WTC11 (cell line): ENCODE results near the gene KDM2B. TPM values are rescaled to one million over a fixed set of nuclear protein-coding genes. Genes with fewer than 3 reads are reported as not detected.

Experiments
- ATAC-seq: fragments of 200-7000 bp; cut with Tn5 transposase; 2 replicates; pipeline ENCODE4 v1.10.0; 2021; ENCODE audit warnings: mild to moderate bottlenecking, moderate library complexity
- CTCF ChIA-PET: fragments of 300-600 bp; sonication (Branson Sonifier 250); formaldehyde crosslinking; loops from one replicate; lab custom pipeline; 2021; ENCODE audit warnings: antibody characterized with exemption; lab: Charles Lee
- POLR2A ChIA-PET: fragments of 350-600 bp; sonication (Branson Sonifier 250); formaldehyde crosslinking; loops from one replicate; lab custom pipeline; 2021; ENCODE audit warnings: antibody characterized with exemption; lab: Charles Lee
- DNase-seq: peaks from one replicate; pipeline ENCODE4 v3.0.0; 2021; ENCODE audit warnings: low spot score
- H3K27ac Mint-ChIP-seq: 2 replicates; pipeline ENCODE4 v1.8.0; 2021; ENCODE audit warnings: mixed read lengths
- H3K27me3 Mint-ChIP-seq: 2 replicates; pipeline ENCODE4 v1.8.0; 2021; ENCODE audit warnings: low read depth, mild to moderate bottlenecking, moderate library complexity, mixed read lengths
- H3K36me3 Mint-ChIP-seq: 2 replicates; pipeline ENCODE4 v1.8.0; 2021; ENCODE audit warnings: mixed read lengths
- H3K4me1 Mint-ChIP-seq: 2 replicates; pipeline ENCODE4 v1.8.0; 2022; ENCODE audit warnings: mixed read lengths
- H3K4me3 Mint-ChIP-seq: 2 replicates; pipeline ENCODE4 v1.8.0; 2021; ENCODE audit warnings: mild to moderate bottlenecking, moderate library complexity, mixed read lengths
- H3K9me3 Mint-ChIP-seq: 2 replicates; pipeline ENCODE4 v1.8.0; 2021; ENCODE audit warnings: mixed read lengths
- ATF6 ChIP-seq: sonication (generic); formaldehyde crosslinking; IDR thresholded peaks from 2 replicates; pipeline ENCODE4 v1.8.1; 2023; ENCODE audit warnings: mild to moderate bottlenecking, missing genetic modification reagents
- CBFB ChIP-seq: sonication (generic); formaldehyde crosslinking; IDR thresholded peaks from 2 replicates; pipeline ENCODE4 v1.8.1; 2022; ENCODE audit warnings: mild to moderate bottlenecking, low read depth, missing genetic modification reagents
- CTCF ChIP-seq: fragments of 200-600 bp; IDR thresholded peaks from 2 replicates; pipeline ENCODE4 v1.8.0; 2022; ENCODE audit warnings: antibody characterized with exemption
- GABPB1 ChIP-seq: sonication (generic); formaldehyde crosslinking; IDR thresholded peaks from 2 replicates; pipeline ENCODE4 v1.8.1; 2023; ENCODE audit warnings: mild to moderate bottlenecking, missing genetic modification reagents
- HMGA2 ChIP-seq: fragments of 250-450 bp; sonication (Bioruptor Pico); IDR thresholded peaks from 2 replicates; pipeline ENCODE4 v1.4.0; 2021; ENCODE audit warnings: mild to moderate bottlenecking, moderate library complexity
- JUN ChIP-seq: sonication (generic); formaldehyde crosslinking; IDR thresholded peaks from 2 replicates; pipeline ENCODE4 v1.8.0; 2023; ENCODE audit warnings: mild to moderate bottlenecking, missing genetic modification reagents
- KAT7 ChIP-seq: sonication (generic); formaldehyde crosslinking; IDR thresholded peaks from 2 replicates; pipeline ENCODE4 v1.8.1; 2023; ENCODE audit warnings: missing genetic modification reagents, mild to moderate bottlenecking, borderline replicate concordance
- NFATC4 ChIP-seq: fragments of 250-450 bp; sonication (Bioruptor Pico); IDR thresholded peaks from 2 replicates; pipeline ENCODE4 v1.9.0; 2021; ENCODE audit warnings: mild to moderate bottlenecking
- NFYB ChIP-seq: sonication (generic); formaldehyde crosslinking; conservative IDR thresholded peaks from 2 replicates; pipeline ENCODE4 v1.8.0; 2022; ENCODE audit warnings: low read depth, missing genetic modification reagents
- NR2C2 ChIP-seq: sonication (generic); formaldehyde crosslinking; IDR thresholded peaks from 2 replicates; pipeline ENCODE4 v1.8.0; 2022; ENCODE audit warnings: mild to moderate bottlenecking, missing genetic modification reagents
- NR3C1 ChIP-seq: sonication (generic); formaldehyde crosslinking; conservative IDR thresholded peaks from 2 replicates; pipeline ENCODE4 v1.8.1; 2023; ENCODE audit warnings: low read depth, mild to moderate bottlenecking, missing genetic modification reagents
- SMAD3 ChIP-seq: sonication (generic); formaldehyde crosslinking; IDR thresholded peaks from 2 replicates; pipeline ENCODE4 v1.8.0; 2022; ENCODE audit warnings: missing genetic modification reagents, mild to moderate bottlenecking, borderline replicate concordance
- SMAD4 ChIP-seq: sonication (generic); formaldehyde crosslinking; IDR thresholded peaks from 2 replicates; pipeline ENCODE4 v1.8.0; 2022; ENCODE audit warnings: mild to moderate bottlenecking, missing genetic modification reagents
- TEAD1 ChIP-seq: sonication (generic); formaldehyde crosslinking; IDR thresholded peaks from 2 replicates; pipeline ENCODE4 v1.8.0; 2022; ENCODE audit warnings: mild to moderate bottlenecking, missing genetic modification reagents
- ZMAT4 ChIP-seq: fragments of 250-450 bp; sonication (Bioruptor Pico); IDR thresholded peaks from 2 replicates; pipeline ENCODE4 v1.9.0; 2021; ENCODE audit warnings: mild to moderate bottlenecking
- total RNA-seq: library from RNA; stranded (reverse); gene quantifications from 3 replicates; pipeline ENCODE4 v1.2.3, GENCODE V29; 2021
- TF ChIP-seq, protein P1 (sequence below): sonication (generic); formaldehyde crosslinking; IDR thresholded peaks from 2 replicates; pipeline ENCODE4 v1.8.0; 2022; ENCODE audit warnings: mild to moderate bottlenecking, missing genetic modification reagents
- TF ChIP-seq, protein P2 (sequence below): fragments of 250-450 bp; sonication (Bioruptor Pico); conservative IDR thresholded peaks from 2 replicates; pipeline ENCODE4 v1.9.0; 2021; ENCODE audit warnings: mild to moderate bottlenecking
- TF ChIP-seq, protein P3 (sequence below): sonication (generic); formaldehyde crosslinking; IDR thresholded peaks from 2 replicates; pipeline ENCODE4 v1.8.0; 2023; ENCODE audit warnings: mild to moderate bottlenecking, missing genetic modification reagents
- TF ChIP-seq, protein P4 (sequence below): sonication (generic); formaldehyde crosslinking; conservative IDR thresholded peaks from 2 replicates; pipeline ENCODE4 v1.8.1; 2022; ENCODE audit warnings: mild to moderate bottlenecking, missing genetic modification reagents
- TF ChIP-seq, protein P5 (sequence below): fragments of 250-450 bp; sonication (Bioruptor Pico); IDR thresholded peaks from 2 replicates; pipeline ENCODE4 v2.1.2; 2022; ENCODE audit warnings: mild to moderate bottlenecking, moderate library complexity

The KDM2B gene
- total RNA-seq, 1 experiment from 2014 or later, result 147 TPM

GRCh38 chr12:121522971-121523370 lies 57.9 kb downstream of the KDM2B start:
- ChIA-PET POLR2A (interaction anchor here (0.6 kb wide), 1 partner anchor 36 kb away, joined by 4 read pairs; no protein-coding TSS in a partner anchor), CTCF (no interaction called here)
- peaks cover 29% of the 10 kb centered on the region for H3K36me3 Mint-ChIP-seq
- no peaks in the 10 kb centered on the region for H3K9me3 Mint-ChIP-seq
- no peak overlapping the region for H3K4me3 Mint-ChIP-seq
- no peak overlapping the region for H3K27ac Mint-ChIP-seq
- DNase-seq (no peak), ATAC-seq (no peak)
- TF ChIP-seq JUN (CRISPR knock-in tag) (no peak), NFATC4 (CRISPR knock-in tag) (no peak), CBFB (CRISPR knock-in tag) (no peak), KAT7 (CRISPR knock-in tag) (no peak), GABPB1 (CRISPR knock-in tag) (no peak), SMAD4 (no peak), NFYB (CRISPR knock-in tag) (no peak), CTCF (no peak), ZMAT4 (CRISPR knock-in tag) (no peak)
- TF ChIP-seq, protein P1, sequence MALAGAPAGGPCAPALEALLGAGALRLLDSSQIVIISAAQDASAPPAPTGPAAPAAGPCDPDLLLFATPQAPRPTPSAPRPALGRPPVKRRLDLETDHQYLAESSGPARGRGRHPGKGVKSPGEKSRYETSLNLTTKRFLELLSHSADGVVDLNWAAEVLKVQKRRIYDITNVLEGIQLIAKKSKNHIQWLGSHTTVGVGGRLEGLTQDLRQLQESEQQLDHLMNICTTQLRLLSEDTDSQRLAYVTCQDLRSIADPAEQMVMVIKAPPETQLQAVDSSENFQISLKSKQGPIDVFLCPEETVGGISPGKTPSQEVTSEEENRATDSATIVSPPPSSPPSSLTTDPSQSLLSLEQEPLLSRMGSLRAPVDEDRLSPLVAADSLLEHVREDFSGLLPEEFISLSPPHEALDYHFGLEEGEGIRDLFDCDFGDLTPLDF (CRISPR knock-in tag), result no peak
- TF ChIP-seq, protein P2, sequence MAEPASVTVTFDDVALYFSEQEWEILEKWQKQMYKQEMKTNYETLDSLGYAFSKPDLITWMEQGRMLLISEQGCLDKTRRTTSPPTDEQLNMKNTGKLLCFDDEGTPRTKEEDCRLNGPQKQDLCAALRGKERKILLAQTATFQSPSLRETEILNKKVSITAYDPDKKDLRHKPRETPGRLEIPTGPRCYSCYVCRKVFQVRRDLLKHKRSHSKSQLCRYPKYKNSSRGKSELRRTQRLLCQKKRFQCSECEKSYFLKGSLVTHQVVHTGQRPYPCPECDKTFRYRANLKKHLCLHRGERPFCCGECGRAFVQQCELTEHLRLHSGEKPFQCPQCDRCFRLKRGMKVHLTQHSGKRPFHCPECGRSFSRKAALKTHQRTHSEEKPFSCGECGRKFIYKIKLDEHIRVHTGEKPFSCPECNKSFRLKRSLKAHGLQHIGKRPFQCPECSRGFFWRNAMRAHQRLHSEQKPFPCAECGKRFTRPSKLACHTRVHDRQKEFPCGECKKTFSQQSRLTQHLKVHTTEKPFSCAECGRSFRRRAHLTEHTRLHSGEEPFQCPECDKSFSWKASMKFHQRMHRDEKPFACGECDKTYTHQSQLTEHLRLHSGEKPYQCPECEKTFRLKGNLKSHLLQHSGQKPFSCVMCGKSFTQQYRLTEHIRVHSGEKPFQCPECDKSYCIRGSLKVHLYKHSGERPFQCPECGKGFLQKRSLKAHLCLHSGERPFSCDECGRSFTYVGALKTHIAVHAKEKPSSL (CRISPR knock-in tag), result no peak
- TF ChIP-seq, protein P3, sequence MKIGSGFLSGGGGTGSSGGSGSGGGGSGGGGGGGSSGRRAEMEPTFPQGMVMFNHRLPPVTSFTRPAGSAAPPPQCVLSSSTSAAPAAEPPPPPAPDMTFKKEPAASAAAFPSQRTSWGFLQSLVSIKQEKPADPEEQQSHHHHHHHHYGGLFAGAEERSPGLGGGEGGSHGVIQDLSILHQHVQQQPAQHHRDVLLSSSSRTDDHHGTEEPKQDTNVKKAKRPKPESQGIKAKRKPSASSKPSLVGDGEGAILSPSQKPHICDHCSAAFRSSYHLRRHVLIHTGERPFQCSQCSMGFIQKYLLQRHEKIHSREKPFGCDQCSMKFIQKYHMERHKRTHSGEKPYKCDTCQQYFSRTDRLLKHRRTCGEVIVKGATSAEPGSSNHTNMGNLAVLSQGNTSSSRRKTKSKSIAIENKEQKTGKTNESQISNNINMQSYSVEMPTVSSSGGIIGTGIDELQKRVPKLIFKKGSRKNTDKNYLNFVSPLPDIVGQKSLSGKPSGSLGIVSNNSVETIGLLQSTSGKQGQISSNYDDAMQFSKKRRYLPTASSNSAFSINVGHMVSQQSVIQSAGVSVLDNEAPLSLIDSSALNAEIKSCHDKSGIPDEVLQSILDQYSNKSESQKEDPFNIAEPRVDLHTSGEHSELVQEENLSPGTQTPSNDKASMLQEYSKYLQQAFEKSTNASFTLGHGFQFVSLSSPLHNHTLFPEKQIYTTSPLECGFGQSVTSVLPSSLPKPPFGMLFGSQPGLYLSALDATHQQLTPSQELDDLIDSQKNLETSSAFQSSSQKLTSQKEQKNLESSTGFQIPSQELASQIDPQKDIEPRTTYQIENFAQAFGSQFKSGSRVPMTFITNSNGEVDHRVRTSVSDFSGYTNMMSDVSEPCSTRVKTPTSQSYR (CRISPR knock-in tag), result no peak
- H3K27me3 Mint-ChIP-seq, result no peaks in the 10 kb centered on the region
- H3K4me1 Mint-ChIP-seq, result peaks cover 14% of the 10 kb centered on the region

- Mint-ChIP-seq H3K36me3 (peaks cover 43% of the 10 kb centered on the region), H3K27ac (peak overlapping the region; percentile 93), H3K4me1 (peaks cover 23% of the 10 kb centered on the region), H3K9me3 (peaks cover 4% of the 10 kb centered on the region), H3K27me3 (no peaks in the 10 kb centered on the region), H3K4me3 (no peak overlapping the region)
- CTCF ChIA-PET, result no interaction called here
- DNase-seq, result no peak
- ATAC-seq, result no peak
- POLR2A ChIA-PET, result interaction anchor here (0.7 kb wide), 1 partner anchor 93 kb away, joined by 4 read pairs; no protein-coding TSS in a partner anchor
- TF ChIP-seq NR3C1 (no peak), NR2C2 (no peak), ATF6 (CRISPR knock-in tag) (no peak), NFYB (CRISPR knock-in tag) (no peak), HMGA2 (CRISPR knock-in tag) (no peak), ZMAT4 (CRISPR knock-in tag) (no peak), TEAD1 (CRISPR knock-in tag) (no peak), SMAD4 (no peak), SMAD3 (CRISPR knock-in tag) (no peak)
- TF ChIP-seq, protein P4, sequence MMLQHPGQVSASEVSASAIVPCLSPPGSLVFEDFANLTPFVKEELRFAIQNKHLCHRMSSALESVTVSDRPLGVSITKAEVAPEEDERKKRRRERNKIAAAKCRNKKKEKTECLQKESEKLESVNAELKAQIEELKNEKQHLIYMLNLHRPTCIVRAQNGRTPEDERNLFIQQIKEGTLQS (CRISPR knock-in tag), result no peak
- TF ChIP-seq, protein P5, sequence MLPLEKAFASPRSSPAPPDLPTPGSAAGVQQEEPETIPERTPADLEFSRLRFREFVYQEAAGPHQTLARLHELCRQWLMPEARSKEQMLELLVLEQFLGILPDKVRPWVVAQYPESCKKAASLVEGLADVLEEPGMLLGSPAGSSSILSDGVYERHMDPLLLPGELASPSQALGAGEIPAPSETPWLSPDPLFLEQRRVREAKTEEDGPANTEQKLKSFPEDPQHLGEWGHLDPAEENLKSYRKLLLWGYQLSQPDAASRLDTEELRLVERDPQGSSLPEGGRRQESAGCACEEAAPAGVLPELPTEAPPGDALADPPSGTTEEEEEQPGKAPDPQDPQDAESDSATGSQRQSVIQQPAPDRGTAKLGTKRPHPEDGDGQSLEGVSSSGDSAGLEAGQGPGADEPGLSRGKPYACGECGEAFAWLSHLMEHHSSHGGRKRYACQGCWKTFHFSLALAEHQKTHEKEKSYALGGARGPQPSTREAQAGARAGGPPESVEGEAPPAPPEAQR (CRISPR knock-in tag), result no peak
Measured at GRCh38 chr12:121520586-121521086, 60.2 kb downstream of the KDM2B start.
